Measurements from ENCODE around the gene LAIR2.

GRCh38 chr19:54459282-54460229, 43.1 kb upstream of the LAIR2 start:
- no peak for TF ChIP-seq POLR2A (IDR thresholded peaks at IDR 0.05)
- TF ChIP-seq, protein P1, sequence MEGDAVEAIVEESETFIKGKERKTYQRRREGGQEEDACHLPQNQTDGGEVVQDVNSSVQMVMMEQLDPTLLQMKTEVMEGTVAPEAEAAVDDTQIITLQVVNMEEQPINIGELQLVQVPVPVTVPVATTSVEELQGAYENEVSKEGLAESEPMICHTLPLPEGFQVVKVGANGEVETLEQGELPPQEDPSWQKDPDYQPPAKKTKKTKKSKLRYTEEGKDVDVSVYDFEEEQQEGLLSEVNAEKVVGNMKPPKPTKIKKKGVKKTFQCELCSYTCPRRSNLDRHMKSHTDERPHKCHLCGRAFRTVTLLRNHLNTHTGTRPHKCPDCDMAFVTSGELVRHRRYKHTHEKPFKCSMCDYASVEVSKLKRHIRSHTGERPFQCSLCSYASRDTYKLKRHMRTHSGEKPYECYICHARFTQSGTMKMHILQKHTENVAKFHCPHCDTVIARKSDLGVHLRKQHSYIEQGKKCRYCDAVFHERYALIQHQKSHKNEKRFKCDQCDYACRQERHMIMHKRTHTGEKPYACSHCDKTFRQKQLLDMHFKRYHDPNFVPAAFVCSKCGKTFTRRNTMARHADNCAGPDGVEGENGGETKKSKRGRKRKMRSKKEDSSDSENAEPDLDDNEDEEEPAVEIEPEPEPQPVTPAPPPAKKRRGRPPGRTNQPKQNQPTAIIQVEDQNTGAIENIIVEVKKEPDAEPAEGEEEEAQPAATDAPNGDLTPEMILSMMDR (IDR thresholded peaks at IDR 0.05): no peak
